ENCODE data around the gene COBL.
A peak's percentile ranks its signal among the peaks of the same experiment; 100 is the strongest.

Gene COBL

GRCh38 chr7:51270965-51271364, 45.6 kb downstream of the COBL start:
- TF ChIP-seq CTCF (conservative IDR thresholded peaks at IDR 0.05), result no peak
- H3K27ac ChIP-seq, result peak overlapping the region; percentile 45

- peak overlapping the region; percentile 45 for H3K27ac ChIP-seq
- no peak for TF ChIP-seq CTCF (conservative IDR thresholded peaks at IDR 0.05)
Measured at GRCh38 chr7:51269911-51270310, 46.7 kb downstream of the COBL start.

GRCh38 chr7:51269321-51269720, 47.3 kb downstream of the COBL start:
- TF ChIP-seq CTCF (conservative IDR thresholded peaks at IDR 0.05), result no peak
- peak overlapping the region; percentile 45; the same call in 1 of the 2 replicates for H3K27ac ChIP-seq

- peak overlapping the region; percentile 45; the same call in 1 of the 2 replicates for H3K27ac ChIP-seq
- no peak for TF ChIP-seq CTCF (conservative IDR thresholded peaks at IDR 0.05)
Measured at GRCh38 chr7:51268859-51269258, 47.8 kb downstream of the COBL start.

- no peak for TF ChIP-seq CTCF (conservative IDR thresholded peaks at IDR 0.05)
- no peak overlapping the region; the same call in 1 of the 2 replicates for H3K27ac ChIP-seq
Measured at GRCh38 chr7:51267169-51267568, 49.4 kb downstream of the COBL start.

GRCh38 chr7:51265066-51265907, 51.3 kb downstream of the COBL start:
- TF ChIP-seq CTCF (conservative IDR thresholded peaks at IDR 0.05), result no peak
- H3K27ac ChIP-seq, result peak overlapping the region; percentile 94

GRCh38 chr7:51263631-51264484, 52.8 kb downstream of the COBL start:
- H3K27ac ChIP-seq, result peak overlapping the region; percentile 94
- TF ChIP-seq CTCF (conservative IDR thresholded peaks at IDR 0.05), result no peak

All from VCaP (cell line).